HL-60/S4 treated with phorbol 12-myristate 13-acetate at 8.2 ng/mL for 4 days and 3 days (cell line): Measurements from ENCODE around the gene BTLA.
"Not testable (repeated sequence)": the region's sequence is repeated elsewhere in the genome, so short reads cannot be mapped to it uniquely, and the experiment has no call there.

Experiments
- in situ Hi-C: fragments of 300-500 bp; cut with MboI; formaldehyde crosslinking; loops from 2 replicates; pipeline ENCODE4 v1.15.0; 2022; ENCODE audit warnings: low sequenced_read_pairs

Gene BTLA

DNA sequence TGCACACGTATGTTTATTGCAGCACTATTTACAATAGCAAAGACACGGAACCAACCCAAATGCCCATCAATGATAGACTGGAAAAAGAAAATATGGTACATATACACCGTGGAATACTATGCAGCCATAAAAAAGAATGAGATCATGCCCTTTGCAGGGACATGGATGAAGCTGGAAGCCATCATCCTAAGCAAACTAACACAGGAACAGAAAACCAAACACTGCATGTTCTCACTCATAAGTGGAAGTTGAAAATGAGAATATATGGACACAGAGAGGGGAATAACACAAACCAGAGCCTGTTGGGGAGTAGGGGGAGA is 4.9 kb downstream of the BTLA start:
- in situ Hi-C loops: not testable (repeated sequence)

GRCh38 chr3:112492124-112492523 is 7.1 kb downstream of the BTLA start:
- in situ Hi-C loops: no loop called here

GRCh38 chr3:112491373-112491772 is 7.9 kb downstream of the BTLA start:
- in situ Hi-C loops: no loop called here

- in situ Hi-C loops: no loop called here
Observed at GRCh38 chr3:112489674-112490479, 9.4 kb downstream of the BTLA start.

- in situ Hi-C loops: no loop called here
Observed at GRCh38 chr3:112486811-112487505, 12.3 kb downstream of the BTLA start.

DNA sequence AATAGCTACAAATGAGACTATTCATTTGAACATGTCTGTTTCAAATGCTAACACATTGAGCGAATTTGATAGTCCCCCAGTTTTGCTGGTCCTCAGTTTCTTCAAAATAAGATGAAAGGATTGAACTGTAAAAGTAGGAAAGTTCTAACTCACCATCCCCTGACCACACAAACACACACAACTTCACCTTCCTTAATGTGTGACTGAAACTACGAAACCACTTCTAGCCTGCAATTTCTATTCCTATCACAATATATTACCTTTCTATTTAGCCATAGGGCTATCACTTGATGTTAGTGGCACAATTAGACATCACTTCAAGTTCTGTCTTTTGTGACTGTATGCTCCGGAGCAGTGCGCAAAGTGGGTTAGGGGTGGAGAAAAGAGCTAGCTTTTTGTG is 14.9 kb downstream of the BTLA start:
- in situ Hi-C loops: no loop called here

DNA sequence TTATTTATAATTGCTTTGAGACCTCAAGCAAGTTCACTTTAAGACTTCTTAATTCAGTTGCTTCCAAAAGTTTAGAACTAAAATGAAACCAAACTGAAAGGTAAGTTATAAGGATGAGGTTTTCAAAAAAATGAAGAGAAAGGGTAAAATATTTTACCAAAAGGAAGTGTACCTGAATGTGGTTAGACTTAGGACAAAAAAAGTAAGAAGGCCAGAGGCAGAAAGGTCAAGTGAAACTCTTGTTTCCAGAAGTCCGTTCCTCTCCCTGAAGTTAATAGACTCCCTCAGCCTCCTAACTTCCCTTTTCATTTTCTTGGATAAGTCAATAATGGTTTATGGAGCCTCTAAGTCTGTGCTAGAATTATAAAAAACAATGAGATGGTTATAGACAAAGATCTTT is 16.6 kb downstream of the BTLA start:
- in situ Hi-C loops: no loop called here

DNA sequence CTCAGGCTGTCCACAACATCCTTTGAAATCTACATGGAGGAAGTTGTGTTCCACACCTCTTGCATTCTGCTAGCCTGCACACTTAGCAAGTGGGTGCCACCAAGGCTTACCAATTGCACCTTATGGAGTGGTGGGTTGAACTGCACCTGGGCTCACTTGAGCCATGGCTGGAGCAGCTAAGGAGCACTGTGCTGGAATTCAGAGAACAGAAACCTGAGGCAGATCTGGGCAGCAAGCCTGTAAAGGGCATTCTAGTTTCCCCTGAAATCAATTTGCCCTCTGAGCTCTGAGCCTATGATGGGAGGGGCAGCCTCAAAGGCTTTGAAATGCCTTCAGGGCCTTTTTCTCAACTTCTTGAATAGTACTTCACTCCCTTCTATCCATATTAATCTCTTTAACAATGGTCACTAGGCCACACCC is 18.0 kb downstream of the BTLA start:
- in situ Hi-C loops: no loop called here

- in situ Hi-C loops: no loop called here
Observed at GRCh38 chr3:112477891-112478290, 21.4 kb downstream of the BTLA start.

GRCh38 chr3:112476346-112476745 is 22.9 kb downstream of the BTLA start:
- in situ Hi-C loops: no loop called here

- in situ Hi-C loops: no loop called here
Observed at GRCh38 chr3:112474796-112475195, 24.5 kb downstream of the BTLA start.

DNA sequence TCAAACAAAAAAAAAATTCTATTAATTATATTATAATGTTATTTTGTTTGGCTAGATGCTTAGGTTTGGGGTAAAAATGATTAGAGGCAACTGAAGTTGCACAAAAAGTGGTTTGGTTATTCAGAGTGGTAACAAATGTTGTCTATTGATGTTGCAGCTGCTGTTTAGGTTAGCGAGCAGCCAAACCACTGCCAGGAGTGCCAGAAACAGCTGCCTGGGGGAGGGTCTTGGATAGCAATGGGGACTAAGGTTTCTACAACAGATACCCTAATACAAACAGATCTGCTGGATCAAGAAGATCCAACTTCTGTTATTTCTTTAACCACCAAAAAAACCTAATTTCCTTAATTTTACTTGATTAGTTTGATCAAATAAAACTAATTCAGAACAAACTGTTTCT is 26.6 kb downstream of the BTLA start:
- in situ Hi-C loops: no loop called here

- in situ Hi-C loops: no loop called here
Observed at GRCh38 chr3:112471596-112472325, 27.5 kb downstream of the BTLA start.

- in situ Hi-C loops: no loop called here
Observed at GRCh38 chr3:112470788-112471187, 28.5 kb downstream of the BTLA start.

GRCh38 chr3:112469671-112470070 is 29.6 kb downstream of the BTLA start:
- in situ Hi-C loops: no loop called here

DNA sequence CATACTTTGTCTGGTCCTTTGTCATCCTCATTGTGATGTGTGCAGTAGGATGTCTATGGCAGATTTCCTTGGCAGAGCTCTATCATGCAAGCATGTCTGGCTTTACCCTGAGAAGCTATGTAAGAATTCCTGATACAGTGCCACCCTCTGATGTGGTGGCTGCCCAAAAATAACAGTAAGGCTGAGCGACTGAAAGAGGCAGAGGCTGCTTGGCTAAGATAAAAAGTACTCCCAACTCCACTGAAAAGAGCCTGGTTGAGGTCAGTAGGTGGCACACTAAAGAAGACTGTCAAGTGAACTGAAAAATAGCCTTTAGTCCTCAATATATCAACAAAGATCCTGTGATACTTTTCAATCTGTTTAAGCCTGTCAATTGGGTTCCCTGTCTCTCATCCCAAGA is 31.7 kb downstream of the BTLA start:
- in situ Hi-C loops: no loop called here

DNA sequence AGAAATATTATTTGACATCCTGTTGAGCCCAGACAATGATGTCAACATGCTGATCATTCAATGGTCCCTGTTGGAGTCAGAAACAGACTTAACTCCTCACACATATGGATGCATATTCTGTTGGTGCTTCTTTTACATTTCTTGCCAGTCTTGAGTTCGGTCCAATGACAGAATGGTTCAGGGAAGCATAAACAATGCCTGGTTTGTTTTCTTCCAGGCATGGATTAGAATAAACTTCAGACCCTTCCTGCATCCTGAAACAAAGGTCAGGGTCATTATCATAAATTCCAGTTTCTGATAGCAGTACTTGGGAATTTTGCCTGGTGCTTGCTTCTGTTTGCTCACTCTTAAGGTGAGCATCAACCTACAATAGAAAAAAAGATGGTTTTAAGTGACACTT is 33.3 kb downstream of the BTLA start:
- in situ Hi-C loops: no loop called here

- in situ Hi-C loops: no loop called here
Observed at GRCh38 chr3:112464264-112464663, 35.0 kb downstream of the BTLA start.

GRCh38 chr3:112463250-112463649 is 36.0 kb downstream of the BTLA start:
- in situ Hi-C loops: no loop called here

- in situ Hi-C loops: not testable (repeated sequence)
Observed at GRCh38 chr3:112461787-112462186, 37.5 kb downstream of the BTLA start.

DNA sequence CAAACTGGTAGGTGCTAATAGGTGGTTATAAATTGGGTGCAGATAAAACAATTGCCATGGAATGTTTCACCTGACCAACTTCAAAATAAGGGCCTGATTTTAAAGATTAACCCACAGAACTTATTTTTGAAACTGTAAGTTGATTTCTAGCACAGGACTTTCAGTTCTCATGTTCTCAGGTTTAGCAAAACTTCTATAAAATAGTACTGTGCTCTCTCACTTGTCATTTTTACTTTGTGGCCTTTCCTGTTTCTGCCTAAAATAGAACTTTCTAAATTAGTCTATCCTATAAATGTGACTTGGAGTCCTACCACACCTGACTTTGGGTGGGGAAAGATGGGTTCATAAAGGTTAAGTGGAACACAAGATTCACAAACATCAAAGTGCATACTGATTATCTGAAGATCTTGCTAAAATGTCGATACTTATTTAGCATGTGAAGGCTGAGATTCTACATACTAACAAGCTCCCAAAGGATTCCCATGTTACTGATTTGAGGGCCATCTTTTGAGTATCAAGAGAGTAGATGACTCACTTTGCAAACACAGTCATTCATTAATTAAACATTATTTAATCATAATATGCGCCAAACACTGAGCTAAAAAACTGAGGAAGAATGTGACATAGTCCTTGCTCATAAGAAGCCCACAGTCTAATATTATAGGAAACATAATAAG is 38.6 kb downstream of the BTLA start:
- in situ Hi-C loops: no loop called here
